ENCODE data around the gene HPCA. TPM values are rescaled to one million over a fixed set of nuclear protein-coding genes. Genes with fewer than 3 reads are reported as not detected.

HPCA gene
- total and polyA plus RNA-seq, 2 of the 4 experiments (the other 2 are of a cell fraction) = 0.22 TPM; not detected in 1

DNA sequence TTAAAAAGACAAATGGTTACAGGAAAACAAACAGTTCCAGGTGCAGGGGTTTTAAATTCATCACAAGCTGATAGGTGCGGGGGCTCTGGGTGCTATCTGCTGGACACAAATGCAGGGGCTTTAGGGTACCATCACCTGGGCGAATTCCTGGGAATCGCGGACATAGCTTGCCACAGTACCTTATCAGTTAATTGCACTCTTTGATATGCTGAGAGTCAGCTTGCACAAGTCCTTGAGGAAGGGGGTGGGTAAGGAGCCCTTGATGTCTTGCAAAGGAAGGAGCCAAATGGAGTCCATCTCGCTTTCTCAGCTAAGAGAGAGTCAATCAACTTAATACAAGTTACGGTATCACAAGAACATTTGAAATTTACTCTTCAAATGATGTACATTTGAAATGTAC is 40.3 kb downstream of the HPCA start:
- Histone ChIP-seq H3K9me1 (ENCODE audit: insufficient read depth, low read length) (no peaks in the 10 kb centered on the region), H3K56ac (ENCODE audit: extremely low read depth, insufficient read depth, low read length) (no peak overlapping the region), H3K79me1 (ENCODE audit: low read depth in 1 of 2, low read length in 2 of 2) (no peaks in the 10 kb centered on the region), H4K20me1 (ENCODE audit: insufficient read depth, low read length) (no peaks in the 10 kb centered on the region), H3K9me3 (ENCODE audit: control insufficient read depth, insufficient read depth, low read length) (no peaks in the 10 kb centered on the region), H2BK5ac (ENCODE audit: low read depth, low read length, poor library complexity, severe bottlenecking) (no peak overlapping the region), H3K9ac (ENCODE audit: low read depth, low read length) (no peak overlapping the region), H4K91ac (ENCODE audit: insufficient read depth, low read depth, low read length) (no peak overlapping the region), H3K27ac (ENCODE audit: insufficient read depth, low read length) (no peak overlapping the region), H3K36me3 (ENCODE audit: control insufficient read depth, insufficient read depth, low read length) (no peaks in the 10 kb centered on the region), H2AFZ (replicated peaks; ENCODE audit: low read length, poor library complexity) (no peak overlapping the region), H2BK15ac (ENCODE audit: low read depth, low read length) (no peak overlapping the region), H3K4me1 (ENCODE audit: control insufficient read depth, insufficient read depth, low read length) (no peaks in the 10 kb centered on the region), H2AK5ac (ENCODE audit: low read depth, low read length) (no peak overlapping the region), H3K18ac (ENCODE audit: low read depth, low read length) (no peak overlapping the region), H3K27me3 (ENCODE audit: control insufficient read depth, insufficient read depth, low read length) (peaks cover 2% of the 10 kb centered on the region), H2BK20ac (ENCODE audit: low read depth, low read length) (no peak overlapping the region), H4K8ac (ENCODE audit: low read depth in 2 of 2, low read length in 2 of 2) (no peak overlapping the region), H4K5ac (ENCODE audit: low read depth, low read length) (no peak overlapping the region), H3K23ac (ENCODE audit: low read depth, low read length) (no peak overlapping the region), H2BK120ac (ENCODE audit: low read depth, low read length) (no peak overlapping the region), H3K4ac (ENCODE audit: low read depth, low read length) (no peak overlapping the region), H2AK9ac (replicated peaks; ENCODE audit: low read depth, low read length, poor library complexity) (no peak overlapping the region), H3K4me3 (ENCODE audit: insufficient read depth, low read depth, low read length) (no peak overlapping the region), H3K14ac (replicated peaks; ENCODE audit: low read depth, low read length) (no peak overlapping the region), H3K4me2 (ENCODE audit: low read depth, low read length) (no peak overlapping the region)
- ATAC-seq (ENCODE audit: low read depth) = no peak
- in situ Hi-C loops (cut with MboI; ENCODE audit: low sequenced_read_pairs) (no loop called here), intact Hi-C loops (cut with micrococcal nuclease) (no loop called here), dilution Hi-C loops (cut with HindIII; ENCODE audit: low sequenced_read_pairs, unreplicated experiment) (no loop called here)
- BruUV-seq (replicated peaks) = no TSS peak
- TF ChIP-seq CHD1 (IDR thresholded peaks at IDR 0.05; ENCODE audit: low read depth, low read length) (no peak), MXI1 (IDR thresholded peaks at IDR 0.05; ENCODE audit: borderline replicate concordance, low read depth, low read length) (no peak), MAFK (IDR thresholded peaks at IDR 0.05; ENCODE audit: low read depth, low read length) (no peak), NFE2L2 (IDR thresholded peaks at IDR 0.05; ENCODE audit: low read depth, low read length) (no peak), CEBPB (IDR thresholded peaks at IDR 0.05; ENCODE audit: low read depth, low read length) (no peak), BHLHE40 (IDR thresholded peaks at IDR 0.05; ENCODE audit: low read depth, low read length) (no peak), RCOR1 (IDR thresholded peaks at IDR 0.05; ENCODE audit: insufficient replicate concordance, low read length) (no peak), MAZ (IDR thresholded peaks at IDR 0.05; ENCODE audit: borderline replicate concordance, low read depth, low read length) (no peak)
- TF ChIP-seq, protein P1, sequence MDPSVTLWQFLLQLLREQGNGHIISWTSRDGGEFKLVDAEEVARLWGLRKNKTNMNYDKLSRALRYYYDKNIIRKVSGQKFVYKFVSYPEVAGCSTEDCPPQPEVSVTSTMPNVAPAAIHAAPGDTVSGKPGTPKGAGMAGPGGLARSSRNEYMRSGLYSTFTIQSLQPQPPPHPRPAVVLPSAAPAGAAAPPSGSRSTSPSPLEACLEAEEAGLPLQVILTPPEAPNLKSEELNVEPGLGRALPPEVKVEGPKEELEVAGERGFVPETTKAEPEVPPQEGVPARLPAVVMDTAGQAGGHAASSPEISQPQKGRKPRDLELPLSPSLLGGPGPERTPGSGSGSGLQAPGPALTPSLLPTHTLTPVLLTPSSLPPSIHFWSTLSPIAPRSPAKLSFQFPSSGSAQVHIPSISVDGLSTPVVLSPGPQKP (IDR thresholded peaks at IDR 0.05; ENCODE audit: borderline replicate concordance, low read depth, low read length) = no peak
- CTCF ChIA-PET = interaction anchor here (1.7 kb wide), 1 partner anchor 81 kb away, joined by 3 read pairs; no protein-coding TSS in a partner anchor
- POLR2A ChIA-PET (ENCODE audit: unreplicated experiment) = no interaction called here
- WGBS, 2 experiments (ENCODE audit: extremely low coverage in 2 of 2, insufficient read length in 1 of 2) = 100% methylated on average over 1 of the region's 6 CpGs; no CpG with 5 or more reads in 1 of the 2 experiments
- no peak for DNase-seq

Data from IMR-90 (cell line).